T1000 (cell line): ENCODE data around the gene GBGT1.
"Not testable (repeated sequence)": the region's sequence is repeated elsewhere in the genome, so short reads cannot be mapped to it uniquely, and the experiment has no call there.

Experiments
- DNase-seq: peaks from one replicate; lab custom pipeline; 2025; ENCODE audit warnings: mixed read lengths; lab: John Stamatoyannopoulos, UW

Gene GBGT1

GRCh38 chr9:133163504-133164172 lies at the start of gene GBGT1:
GBGT1 (minus strand) TSS chr9:133163914; CDS start chr9:133162412, 1,502 bp downstream.
- no peak for DNase-seq

GRCh38 chr9:133210609-133211008 lies 46.9 kb upstream of the GBGT1 start:
- no peak for DNase-seq

DNA sequence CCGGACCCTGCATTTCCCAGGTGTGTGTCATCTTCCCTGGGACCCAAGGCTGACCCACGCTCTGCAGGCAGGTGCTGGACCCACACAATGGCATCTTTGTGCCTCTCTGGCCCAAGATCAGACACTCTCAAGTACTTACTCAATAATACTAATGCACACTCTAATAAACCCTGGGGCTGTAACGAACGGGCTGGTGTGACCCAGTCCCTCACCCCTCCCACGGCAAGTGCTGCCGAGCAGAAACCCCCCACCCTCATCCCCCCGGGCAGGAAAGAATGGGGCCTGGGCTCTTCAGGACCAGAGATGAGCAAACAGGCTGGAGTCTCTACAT lies 46.5 kb upstream of the GBGT1 start:
- no peak for DNase-seq

DNA sequence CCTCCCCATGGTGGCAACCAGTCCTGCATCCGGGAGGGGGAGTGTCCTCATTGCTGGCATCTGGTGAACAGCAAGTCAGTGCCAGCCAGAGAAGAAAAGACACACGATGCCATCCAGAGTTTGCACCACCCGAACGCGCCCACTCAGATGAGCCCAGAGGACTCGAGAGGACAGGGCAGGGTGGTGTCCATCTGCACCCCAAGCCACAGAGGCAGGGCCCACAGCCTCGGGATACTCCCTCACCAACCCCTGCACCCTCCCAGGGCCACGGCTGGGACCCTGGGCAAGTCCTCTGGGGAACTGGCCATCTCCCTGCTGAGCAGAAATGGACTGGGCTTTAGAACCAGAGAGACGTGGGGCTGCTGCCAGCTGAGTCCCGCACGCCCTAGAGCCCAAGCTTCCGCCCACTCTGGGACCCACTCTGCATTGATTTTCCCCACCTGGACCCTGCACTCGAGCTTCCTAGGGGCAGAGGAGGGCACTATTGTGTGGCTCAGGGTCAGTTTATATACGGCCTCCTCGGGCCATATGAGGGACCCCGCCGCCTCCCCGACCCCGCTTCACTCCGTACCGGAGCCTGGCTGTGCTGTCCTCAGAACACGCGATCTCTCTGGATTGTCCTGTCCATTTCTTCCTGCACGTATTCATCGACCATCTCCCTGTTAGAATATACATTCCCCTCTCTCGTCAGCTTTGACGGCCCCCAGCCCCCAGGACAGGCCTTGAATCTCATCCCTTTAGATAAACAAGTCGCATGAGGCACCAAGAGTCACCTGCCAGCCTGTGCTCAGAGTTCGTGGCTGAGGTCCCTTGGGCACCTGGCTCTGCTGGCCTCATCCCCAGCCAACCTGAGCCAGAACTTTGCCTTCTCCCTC lies 45.9 kb upstream of the GBGT1 start:
- not testable (repeated sequence) for DNase-seq

DNA sequence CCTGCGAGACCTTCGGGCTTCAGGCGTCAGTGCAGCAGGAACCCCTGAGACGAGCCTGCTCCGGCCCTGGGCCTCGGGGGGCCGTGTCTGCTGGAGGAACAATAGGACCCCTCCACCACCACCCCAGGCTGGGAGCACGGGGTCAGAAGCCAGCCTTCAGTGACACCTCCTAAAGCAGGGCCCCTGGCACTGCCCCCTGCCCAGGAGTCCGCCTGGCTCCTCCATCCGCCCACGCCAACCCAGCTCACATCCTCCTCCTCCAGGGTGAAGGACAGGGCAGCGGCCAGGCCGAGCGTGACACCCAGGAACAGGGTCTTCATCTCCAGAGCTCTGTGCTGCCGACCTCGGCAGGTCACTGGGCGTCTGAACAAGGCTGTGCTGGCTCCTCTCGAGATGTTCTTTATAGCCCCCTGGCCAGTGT lies 45.2 kb upstream of the GBGT1 start, which contains the start of gene OBP2B:
OBP2B (minus strand) TSS at position 371 of the 421 bp plus-strand sequence; CDS start at position 320, 51 bp downstream.
- DNase-seq, result not testable (repeated sequence)

DNA sequence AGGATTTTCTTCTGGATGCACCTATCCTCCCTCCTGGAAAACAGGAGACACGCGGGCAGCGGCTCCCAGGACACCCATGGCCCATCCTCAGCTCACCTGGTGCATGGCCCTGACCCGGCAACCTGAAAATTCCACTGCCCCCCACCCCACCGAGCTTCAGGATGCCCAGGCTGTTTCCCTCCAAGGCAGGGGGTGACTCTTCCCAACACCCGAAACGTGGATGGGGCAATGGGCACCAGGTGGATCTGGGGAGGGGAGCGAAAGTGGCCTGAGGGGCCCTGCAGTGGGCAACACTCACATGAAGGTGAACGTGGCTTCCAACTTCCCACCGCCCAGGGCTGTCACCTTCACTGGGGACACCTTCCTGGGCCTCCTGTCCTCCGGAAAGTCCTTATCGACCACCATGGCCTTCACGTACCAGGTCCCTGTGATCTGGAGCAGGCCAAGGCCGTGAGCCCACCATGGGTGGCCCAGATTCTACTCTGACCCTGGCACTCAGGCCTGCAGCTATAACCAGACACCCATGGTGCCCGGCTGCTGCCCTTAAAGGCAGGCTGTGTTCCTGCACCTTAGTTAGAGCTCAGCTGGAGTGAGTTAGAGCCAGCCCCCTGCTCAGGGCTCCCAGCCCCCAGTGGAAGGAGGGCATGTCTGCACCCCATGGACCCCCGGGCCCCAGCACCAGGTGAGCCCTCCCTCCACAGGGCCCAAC lies 44.6 kb upstream of the GBGT1 start:
- not testable (repeated sequence) for DNase-seq

- DNase-seq, result no peak
These were observed 43.9 kb upstream of the GBGT1 start for GRCh38 chr9:133207540-133208170.

DNA sequence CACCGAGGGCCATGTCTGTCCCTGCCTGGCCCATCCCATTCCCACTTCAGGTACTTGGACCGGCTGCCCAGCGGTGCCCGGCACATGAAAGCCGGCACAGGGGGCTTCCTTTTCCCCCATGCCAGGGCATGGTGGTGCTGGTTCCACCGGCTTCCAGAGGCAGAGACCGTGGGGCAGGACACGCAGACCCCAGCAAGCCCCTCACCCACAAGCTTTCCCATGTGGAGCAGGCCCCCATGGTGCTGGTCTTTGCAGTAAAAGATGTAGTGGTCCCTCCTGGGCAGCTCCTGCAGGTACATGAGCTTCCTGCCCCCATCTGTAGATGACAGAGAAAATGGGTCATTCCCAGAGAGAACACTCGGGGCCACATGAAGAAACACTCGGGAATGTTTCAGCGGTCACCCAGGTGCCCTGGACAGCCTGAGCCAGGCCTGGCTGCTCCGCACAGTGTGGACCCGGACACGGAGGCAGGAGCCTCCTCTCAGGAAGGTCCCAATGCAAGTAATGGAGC lies 43.4 kb upstream of the GBGT1 start:
- DNase-seq, result no peak

DNA sequence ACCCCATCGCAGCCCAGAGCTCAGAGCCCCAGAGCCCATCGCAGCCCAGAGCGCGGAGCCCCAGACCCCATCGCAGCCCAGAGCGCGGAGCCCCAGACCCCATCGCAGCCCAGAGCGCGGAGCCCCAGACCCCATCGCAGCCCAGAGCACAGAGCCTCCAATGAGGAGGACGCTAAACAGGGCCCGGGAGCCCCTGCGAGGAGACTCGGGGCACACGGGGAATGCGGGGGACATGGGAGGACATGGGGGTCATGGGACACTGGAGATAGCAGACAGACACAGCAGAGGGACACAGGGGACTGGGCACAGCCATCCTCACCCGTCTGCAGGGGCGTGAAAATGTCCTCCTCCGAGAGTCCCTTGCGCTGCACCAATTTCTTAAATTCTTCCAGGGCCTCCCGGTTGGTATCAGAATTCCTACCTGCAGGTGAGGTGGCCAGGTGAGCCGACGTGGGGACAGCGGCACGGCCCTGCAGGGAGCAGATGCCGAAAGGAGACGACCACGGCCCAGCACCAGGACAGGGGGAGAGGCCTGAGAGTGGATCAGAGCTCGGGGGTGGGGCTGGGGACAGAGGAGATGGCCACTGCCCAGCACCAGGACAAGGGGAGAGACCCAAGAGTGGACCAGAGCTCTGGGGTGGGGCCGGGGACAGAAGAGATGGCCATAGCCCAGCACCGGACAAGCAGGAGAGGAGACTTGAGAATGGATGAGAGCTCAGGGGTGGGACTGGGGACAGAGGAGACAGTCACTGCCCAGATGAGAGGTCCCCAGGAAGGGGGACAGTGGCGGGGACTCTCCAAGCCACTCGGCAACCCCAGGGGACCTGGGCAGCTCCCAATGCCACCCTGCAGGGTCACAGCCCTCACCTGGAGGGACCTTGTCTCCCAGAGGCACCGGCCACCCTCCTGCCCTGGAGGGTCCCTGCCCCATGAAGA lies 42.5 kb upstream of the GBGT1 start:
- no peak for DNase-seq

- not testable (repeated sequence) for DNase-seq
These were observed 41.8 kb upstream of the GBGT1 start for GRCh38 chr9:133205481-133205887.

- DNase-seq, result no peak
These were observed 41.3 kb upstream of the GBGT1 start for GRCh38 chr9:133204993-133205336.

DNA sequence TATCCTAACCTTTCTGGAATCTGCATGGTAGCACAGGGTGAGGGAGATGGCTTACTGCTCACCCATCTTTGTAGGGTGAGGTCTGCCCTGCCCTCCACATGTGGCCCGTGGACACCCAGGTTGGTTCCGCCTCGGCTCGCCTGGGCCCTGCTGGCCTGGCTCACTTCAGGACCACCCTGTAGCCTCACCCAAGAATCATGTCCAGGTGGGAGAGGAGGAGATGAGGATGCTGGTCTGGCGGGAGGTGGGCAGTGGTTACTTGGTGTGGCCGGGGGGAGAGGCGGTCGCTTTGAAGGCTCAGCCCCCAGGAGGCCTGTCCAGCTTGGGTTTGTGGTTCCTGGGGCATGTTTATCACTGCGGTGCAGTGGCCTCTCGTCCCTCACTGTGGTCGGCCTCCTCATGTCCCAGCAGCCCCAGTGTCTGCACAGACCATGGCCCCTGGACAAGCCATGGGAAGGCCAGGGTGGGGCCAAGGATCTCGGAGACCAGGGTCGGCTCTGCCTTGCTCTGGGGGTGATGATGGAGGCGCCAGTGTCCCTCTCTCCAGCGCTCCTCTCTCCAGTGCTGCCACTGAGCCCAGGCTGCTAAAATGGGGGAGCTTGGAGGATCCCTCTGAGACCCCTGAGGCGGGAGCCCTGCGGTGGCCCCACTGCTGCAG lies 40.8 kb upstream of the GBGT1 start:
- no peak for DNase-seq

DNA sequence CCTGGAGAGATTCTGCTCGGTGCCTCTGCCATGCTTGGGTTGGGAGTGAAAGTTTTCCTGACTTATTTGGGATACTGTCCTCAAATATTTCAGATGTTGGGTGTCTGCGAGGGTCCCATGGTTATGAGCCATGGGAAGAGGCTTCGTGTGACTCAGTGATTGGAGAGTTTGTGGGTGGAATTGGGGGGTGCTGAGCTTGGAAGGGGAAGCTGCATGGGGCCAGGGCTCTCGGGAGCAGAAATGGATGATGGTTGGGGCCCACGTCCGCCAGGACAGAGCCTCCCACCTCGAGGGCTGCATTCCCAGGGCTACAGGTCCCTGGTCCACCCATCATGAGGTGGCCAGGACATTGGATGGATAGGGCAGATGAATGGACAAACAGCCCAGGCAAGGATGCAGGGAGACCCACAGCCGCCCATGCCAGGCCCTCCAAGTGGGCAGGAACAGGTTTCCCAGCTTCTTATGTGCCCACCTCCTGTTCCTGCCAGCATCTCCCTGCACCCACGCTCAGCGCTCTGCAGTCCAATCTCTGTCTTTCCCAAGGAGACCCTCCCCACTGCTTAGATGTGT lies 39.9 kb upstream of the GBGT1 start:
- no peak for DNase-seq

DNA sequence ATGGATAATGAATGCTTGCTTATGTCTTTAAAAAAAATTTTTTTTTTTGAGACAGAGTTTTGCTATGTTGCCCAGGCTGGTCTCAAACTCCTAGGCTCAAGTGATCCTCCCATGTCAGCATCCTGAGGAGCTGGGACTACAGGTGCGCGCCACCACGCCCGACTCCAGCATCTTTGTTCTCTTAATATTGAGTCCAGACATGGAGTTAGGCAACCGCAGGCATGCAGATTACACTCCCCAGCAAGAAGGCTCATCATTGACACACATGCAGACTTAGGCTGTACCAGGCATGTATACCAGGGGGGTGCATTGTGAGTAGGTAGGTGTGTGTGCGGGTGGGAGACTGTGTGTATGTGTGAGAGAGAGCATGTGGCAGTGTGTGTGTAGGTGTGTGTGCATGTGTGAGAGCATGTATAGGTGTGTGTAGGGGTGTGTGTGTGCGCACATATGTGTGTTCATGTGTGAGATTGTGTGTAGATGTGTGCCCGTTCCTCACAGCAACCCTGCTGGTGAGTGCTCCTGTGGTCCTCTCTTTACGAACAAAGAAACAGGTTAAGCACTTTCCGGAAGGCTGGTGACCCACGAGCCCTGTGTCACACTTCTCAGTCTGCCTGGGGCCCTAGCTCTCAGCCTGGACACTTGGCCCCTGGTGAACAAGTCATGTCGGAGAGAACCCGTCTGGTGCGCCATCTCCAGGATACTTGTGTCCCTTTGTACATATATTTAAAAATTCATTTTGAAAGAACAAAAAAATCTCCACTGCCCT lies 39.2 kb upstream of the GBGT1 start:
- DNase-seq, result no peak

DNA sequence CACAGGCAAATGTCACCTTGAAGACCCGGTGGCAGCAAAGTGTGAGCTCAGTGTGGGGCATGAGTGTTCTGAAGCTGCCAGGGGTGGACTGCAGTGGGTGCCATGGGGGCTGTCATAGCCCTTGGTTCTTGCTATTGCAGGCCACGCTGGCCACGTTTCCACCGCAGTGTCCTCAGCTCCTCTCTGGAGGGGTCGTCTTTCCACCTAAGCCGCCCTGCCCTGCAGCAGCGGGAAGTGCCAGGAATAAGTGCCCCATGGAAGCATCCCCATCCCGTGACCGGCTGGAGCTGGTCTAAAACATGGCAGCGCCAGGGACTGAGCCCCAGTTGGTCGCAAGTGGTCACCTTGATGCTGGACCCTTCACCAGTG lies 38.4 kb upstream of the GBGT1 start:
- no peak for DNase-seq

- no peak for DNase-seq
These were observed 37.9 kb upstream of the GBGT1 start for GRCh38 chr9:133201424-133202144.

- no peak for DNase-seq
These were observed 36.9 kb upstream of the GBGT1 start for GRCh38 chr9:133200631-133201030.

GRCh38 chr9:133199648-133200321 lies 36.1 kb upstream of the GBGT1 start:
- no peak for DNase-seq
